Gastroesophageal sphincter (tissue), 3 donors: Measurements from ENCODE around the gene EEF1AKMT4.

Experiments
- POLR2A ChIP-seq, 2 donors: fragments of 450-650 bp; IDR thresholded peaks; one replicate each; pipeline ENCODE4 v1.6.1; 2017; ENCODE audit warnings: antibody characterized with exemption in 2 of 2, mild to moderate bottlenecking in 2 of 2, moderate library complexity in 1 of 2
- TF ChIP-seq, protein P1 (sequence below), 4 experiments: fragments of 200-600 bp in 2 of 4; fragments of 450-650 bp in 2 of 4; sonication (generic) in 1 of 4; IDR thresholded peaks; one replicate each; pipeline ENCODE4 v1.5.1; 2017 to 2019; ENCODE audit warnings: antibody characterized with exemption in 4 of 4, mild to moderate bottlenecking in 2 of 4, moderate library complexity in 2 of 4

DNA sequence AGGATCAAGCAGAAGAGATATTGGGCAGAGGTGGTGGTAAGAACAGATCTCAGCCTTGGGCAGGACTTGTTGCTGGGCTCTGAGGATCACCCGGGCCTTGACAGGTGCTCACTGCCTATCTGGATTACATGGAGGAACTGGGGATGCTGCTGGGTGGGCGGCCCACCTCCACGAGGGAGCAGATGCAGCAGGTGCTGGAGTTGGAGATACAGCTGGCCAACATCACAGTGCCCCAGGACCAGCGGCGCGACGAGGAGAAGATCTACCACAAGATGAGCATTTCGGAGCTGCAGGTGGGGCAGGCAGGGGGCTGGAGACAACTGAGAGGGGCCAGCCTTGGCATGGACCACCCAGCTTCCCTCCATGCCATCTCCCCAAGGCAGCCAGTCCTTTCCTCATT lies 34.2 kb downstream of the EEF1AKMT4 start:
- TF ChIP-seq, protein P1, sequence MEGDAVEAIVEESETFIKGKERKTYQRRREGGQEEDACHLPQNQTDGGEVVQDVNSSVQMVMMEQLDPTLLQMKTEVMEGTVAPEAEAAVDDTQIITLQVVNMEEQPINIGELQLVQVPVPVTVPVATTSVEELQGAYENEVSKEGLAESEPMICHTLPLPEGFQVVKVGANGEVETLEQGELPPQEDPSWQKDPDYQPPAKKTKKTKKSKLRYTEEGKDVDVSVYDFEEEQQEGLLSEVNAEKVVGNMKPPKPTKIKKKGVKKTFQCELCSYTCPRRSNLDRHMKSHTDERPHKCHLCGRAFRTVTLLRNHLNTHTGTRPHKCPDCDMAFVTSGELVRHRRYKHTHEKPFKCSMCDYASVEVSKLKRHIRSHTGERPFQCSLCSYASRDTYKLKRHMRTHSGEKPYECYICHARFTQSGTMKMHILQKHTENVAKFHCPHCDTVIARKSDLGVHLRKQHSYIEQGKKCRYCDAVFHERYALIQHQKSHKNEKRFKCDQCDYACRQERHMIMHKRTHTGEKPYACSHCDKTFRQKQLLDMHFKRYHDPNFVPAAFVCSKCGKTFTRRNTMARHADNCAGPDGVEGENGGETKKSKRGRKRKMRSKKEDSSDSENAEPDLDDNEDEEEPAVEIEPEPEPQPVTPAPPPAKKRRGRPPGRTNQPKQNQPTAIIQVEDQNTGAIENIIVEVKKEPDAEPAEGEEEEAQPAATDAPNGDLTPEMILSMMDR (IDR thresholded peaks at IDR 0.05): no peak
- TF ChIP-seq POLR2A (IDR thresholded peaks at IDR 0.05): no peak
